Smooth muscle cell (in vitro differentiated cells): ENCODE measurements around the gene CXXC5. TPM values are rescaled to one million over a fixed set of nuclear protein-coding genes. Genes with fewer than 3 reads are reported as not detected.

Experiments used
- DNase-seq: peaks from one replicate; lab custom pipeline; 2025; ENCODE audit not compliant: unreplicated experiment; lab: John Stamatoyannopoulos, UW
- H2AFZ ChIP-seq: fragments of 200-600 bp; sonication (generic); 2 replicates; pipeline ENCODE4 v1.6.0; 2016; ENCODE audit warnings: antibody characterized with exemption, low read depth, mild to moderate bottlenecking
- H3F3A ChIP-seq: fragments of 200-600 bp; sonication (generic); 2 replicates; pipeline ENCODE4 v1.6.0; 2017; ENCODE audit warnings: antibody characterized with exemption, low read depth
- H3K27ac ChIP-seq: fragments of 200-600 bp; sonication (generic); 2 replicates; pipeline ENCODE4 v1.5.1; 2016; ENCODE audit warnings: low read depth, mild to moderate bottlenecking
- H3K27me3 ChIP-seq: fragments of 200-600 bp; sonication (generic); 2 replicates; pipeline ENCODE4 v1.6.1; 2016; ENCODE audit warnings: low read depth, mild to moderate bottlenecking
- H3K36me3 ChIP-seq: fragments of 200-600 bp; sonication (generic); 2 replicates; pipeline ENCODE4 v1.5.1; 2016; ENCODE audit warnings: low read depth
- H3K4me1 ChIP-seq: fragments of 200-600 bp; sonication (generic); 2 replicates; pipeline ENCODE4 v1.5.1; 2016; ENCODE audit warnings: low read depth
- H3K4me2 ChIP-seq: fragments of 200-600 bp; sonication (generic); 2 replicates; pipeline ENCODE4 v1.6.0; 2016; ENCODE audit warnings: mild to moderate bottlenecking
- H3K4me3 ChIP-seq: fragments of 200-600 bp; sonication (generic); 2 replicates; pipeline ENCODE4 v1.5.1; 2016; ENCODE audit warnings: mild to moderate bottlenecking
- H3K79me2 ChIP-seq: fragments of 200-600 bp; sonication (generic); 2 replicates; pipeline ENCODE4 v1.6.0; 2016; ENCODE audit warnings: low read depth, mild to moderate bottlenecking
- H3K9ac ChIP-seq: fragments of 200-600 bp; sonication (generic); 2 replicates; pipeline ENCODE4 v1.6.0; 2016; ENCODE audit warnings: low read depth
- H3K9me3 ChIP-seq: fragments of 200-600 bp; sonication (generic); replicated peaks from 2 replicates; pipeline ENCODE4 v1.5.1; 2016; ENCODE audit warnings: low read depth
- H4K20me1 ChIP-seq: fragments of 200-600 bp; sonication (generic); 2 replicates; pipeline ENCODE4 v1.6.0; 2016; ENCODE audit warnings: low read depth
- CTCF ChIP-seq: fragments of 200-600 bp; sonication (generic); IDR thresholded peaks from 2 replicates; pipeline ENCODE4 v1.5.1; 2017; ENCODE audit warnings: borderline replicate concordance, mild to moderate bottlenecking, antibody characterized with exemption; ENCODE audit not compliant: insufficient read depth, poor library complexity, severe bottlenecking
- whole genome bisulfite sequencing: methylation state at CpG from one replicate; pipeline ENCODE4 v1.1.7; 2016; ENCODE audit warnings: low lambda C conversion rate; 5-methylcytosine and 5-hydroxymethylcytosine counted together
- polyA plus RNA-seq: library from polyadenylated mRNA; unstranded; fragments of >200 nt; fragmentation: Nextera tagmentation; extraction: Ambion mirVana; gene quantifications from 2 replicates; pipeline ENCODE4 v1.2.1, GENCODE V29; 2016
- total RNA-seq: library from RNA; depleted of rRNA; stranded (reverse); fragments of >200 nt; gene quantifications from 2 replicates; pipeline ENCODE4 v1.2.3, GENCODE V29; 2014

CXXC5 gene
- total and polyA plus RNA-seq, 2 experiments from 2014 or later, result 85.5 to 139 TPM

DNA sequence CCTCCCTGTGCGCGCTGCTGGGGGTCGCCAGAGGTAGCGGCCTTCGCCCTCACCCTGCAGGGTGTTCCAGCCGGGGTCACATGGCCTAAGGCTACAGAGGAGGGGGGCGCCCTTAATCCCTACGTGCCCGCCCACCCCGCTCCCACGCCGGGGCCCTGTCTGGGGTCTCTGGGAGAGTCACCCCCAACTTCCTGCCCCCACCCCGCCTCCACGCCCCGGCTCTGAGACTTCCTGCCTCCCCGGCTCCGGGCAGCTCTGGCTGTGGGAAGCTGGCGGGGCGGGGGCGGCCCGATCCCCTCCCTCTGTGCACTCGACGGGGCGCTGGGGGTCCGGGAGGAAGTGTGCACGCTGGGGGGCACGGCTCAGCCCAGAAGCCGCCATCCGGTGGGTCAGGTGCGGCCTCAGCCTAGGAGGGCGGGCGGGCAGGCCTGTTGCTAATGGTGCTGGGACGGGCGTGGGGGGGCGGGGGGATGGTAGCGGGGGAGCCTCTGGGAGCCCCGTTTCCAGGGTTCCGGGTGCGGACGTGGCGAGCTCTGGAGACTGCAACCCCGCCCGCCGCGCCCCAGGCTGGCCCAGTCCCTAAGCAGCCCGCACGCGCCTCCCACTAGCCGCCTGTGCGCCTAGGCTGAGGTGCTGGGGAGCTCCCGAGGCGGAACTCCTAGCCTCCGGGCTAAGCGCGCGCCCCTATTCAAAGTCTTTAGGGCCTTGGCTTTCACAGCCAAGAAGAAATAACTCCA is 61.6 kb downstream of the CXXC5 start:
- TF ChIP-seq CTCF, result no peak
- H3K36me3 ChIP-seq, result no peaks in the 10 kb centered on the region
- peaks cover 11% of the 10 kb centered on the region for H3F3A ChIP-seq
- peaks cover 38% of the 10 kb centered on the region for H3K4me1 ChIP-seq
- no peaks in the 10 kb centered on the region for H3K79me2 ChIP-seq
- peak overlapping the region; percentile 58 for H3K9ac ChIP-seq
- DNase-seq, result no peak
- peak overlapping the region; percentile 98 for H3K4me2 ChIP-seq
- H3K9me3 ChIP-seq, result no peaks in the 10 kb centered on the region
- WGBS, result 9% methylated on average over 20 of the region's 56 CpGs
- peak overlapping the region; percentile 70 for H3K4me3 ChIP-seq
- H3K27ac ChIP-seq, result peak overlapping the region; percentile 91
- H4K20me1 ChIP-seq, result no peaks in the 10 kb centered on the region
- H2AFZ ChIP-seq, result no peak overlapping the region
- H3K27me3 ChIP-seq, result no peaks in the 10 kb centered on the region

DNA sequence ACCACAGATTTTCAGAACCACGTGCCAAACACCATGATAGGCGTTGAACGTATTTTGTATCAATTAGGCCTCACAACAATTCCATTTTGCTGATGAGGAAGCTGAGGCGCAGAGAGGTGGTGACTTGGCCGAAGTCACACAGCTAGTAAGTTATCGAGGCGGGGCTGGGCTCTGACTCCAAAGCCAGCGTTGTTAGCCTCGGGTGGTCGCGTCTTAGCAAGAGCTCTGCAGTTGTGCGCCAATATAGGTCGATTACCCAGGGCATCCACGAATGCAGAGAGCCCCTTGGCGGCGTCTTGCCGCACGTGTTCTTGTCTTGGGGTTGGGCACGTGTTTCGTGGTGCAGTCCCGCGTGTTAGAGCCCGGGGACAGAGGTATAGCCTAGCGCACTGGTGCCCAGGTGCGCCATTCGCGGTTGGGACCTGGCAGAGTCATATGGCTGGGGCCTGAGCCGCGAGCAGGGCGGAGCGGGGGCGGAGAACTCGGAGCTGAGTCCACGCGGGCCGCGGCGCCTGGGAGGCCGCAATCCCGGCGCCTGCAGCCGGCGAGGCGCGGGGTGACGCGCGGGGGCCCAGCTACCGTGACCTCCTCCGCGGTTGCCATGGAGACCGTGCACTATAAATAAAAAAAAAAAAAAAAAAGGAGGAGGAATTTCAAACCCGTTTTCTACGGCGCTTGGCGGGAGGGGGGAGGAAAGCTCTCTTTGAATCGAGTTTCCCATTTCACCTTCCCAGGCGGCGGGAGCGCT is 62.3 kb downstream of the CXXC5 start:
- peak overlapping the region; percentile 91 for H3K27ac ChIP-seq
- peak overlapping the region; percentile 70 for H3K4me3 ChIP-seq
- no peaks in the 10 kb centered on the region for H3K79me2 ChIP-seq
- peak overlapping the region; percentile 95 for H3K9ac ChIP-seq
- WGBS, result 7% methylated on average over 50 of the region's 60 CpGs
- H2AFZ ChIP-seq, result no peak overlapping the region
- H3K4me2 ChIP-seq, result peak overlapping the region; percentile 98
- H3K27me3 ChIP-seq, result no peaks in the 10 kb centered on the region
- no peaks in the 10 kb centered on the region for H3K36me3 ChIP-seq
- H3F3A ChIP-seq, result peaks cover 11% of the 10 kb centered on the region
- no peak for TF ChIP-seq CTCF
- DNase-seq, result peak; percentile 62
- H3K9me3 ChIP-seq, result no peaks in the 10 kb centered on the region
- peaks cover 38% of the 10 kb centered on the region for H3K4me1 ChIP-seq
- no peaks in the 10 kb centered on the region for H4K20me1 ChIP-seq

GRCh38 chr5:139711067-139711905 is 63.1 kb downstream of the CXXC5 start:
- Histone ChIP-seq H3K79me2 (no peaks in the 10 kb centered on the region), H4K20me1 (no peaks in the 10 kb centered on the region), H3K36me3 (no peaks in the 10 kb centered on the region), H3K4me2 (peak overlapping the region; percentile 98), H2AFZ (peak overlapping the region; percentile 36), H3K9ac (peak overlapping the region; percentile 95), H3K27ac (peak overlapping the region; percentile 91), H3F3A (peaks cover 11% of the 10 kb centered on the region), H3K4me3 (peak overlapping the region; percentile 70), H3K4me1 (peaks cover 38% of the 10 kb centered on the region), H3K27me3 (no peaks in the 10 kb centered on the region), H3K9me3 (no peaks in the 10 kb centered on the region)
- TF ChIP-seq CTCF, result peak; percentile 8
- WGBS, result under 1% methylated on average over 45 of the region's 68 CpGs
- peak; percentile 62 for DNase-seq
